K562 (cell line): ENCODE data around the gene TEFM. TPM values are rescaled to one million over a fixed set of nuclear protein-coding genes. Genes with fewer than 3 reads are reported as not detected.

Experiments
- E4F1 ChIP-seq: fragments of 250-450 bp; sonication (Bioruptor Pico); IDR thresholded peaks from 2 replicates; pipeline ENCODE4 v1.5.0; 2021; ENCODE audit warnings: mild to moderate bottlenecking, borderline replicate concordance
- ELK1 ChIP-seq: sonication (generic); formaldehyde crosslinking; IDR thresholded peaks from 2 replicates; pipeline ENCODE4 v1.8.1; 2022; ENCODE audit warnings: missing genetic modification reagents
- NCOA1 ChIP-seq: fragments of 450-650 bp; IDR thresholded peaks from 2 replicates; pipeline ENCODE4 v1.6.1; 2016; ENCODE audit warnings: low read depth
- PHB ChIP-seq: fragments of 250-450 bp; sonication (Bioruptor Pico); IDR thresholded peaks from 2 replicates; pipeline ENCODE4 v1.5.0; 2021
- POLR2AphosphoS2 ChIP-seq: IDR thresholded peaks from 2 replicates; pipeline ENCODE4 v1.6.1; 2012; ENCODE audit warnings: low read length, improper control_type of control experiment
- RFX5 ChIP-seq: IDR thresholded peaks from 2 replicates; pipeline ENCODE4 v1.6.1; 2011; ENCODE audit warnings: low read depth, mild to moderate bottlenecking, improper control_type of control experiment, low read length
- RNF2 ChIP-seq: sonication (generic); IDR thresholded peaks from 2 replicates; pipeline ENCODE4 v1.6.1; 2016
- SRF ChIP-seq, 2 experiments: fragments of 250-450, 450-650 bp in 1 of 2; sonication (Bioruptor Pico) in 1 of 2; sonication (generic) in 1 of 2; formaldehyde crosslinking; IDR thresholded peaks; 2 replicates each; pipeline versions ENCODE4 v1.5.0 to v1.5.1; 2020 to 2022; ENCODE audit warnings: mild to moderate bottlenecking in 1 of 2, missing genetic modification reagents in 1 of 2
- STAT5B ChIP-seq: fragments of 250-450 bp; sonication (Bioruptor Pico); IDR thresholded peaks from 2 replicates; pipeline ENCODE4 v1.8.0; 2021; ENCODE audit warnings: mild to moderate bottlenecking, inconsistent platforms
- TSC22D4 ChIP-seq: fragments of 450-650 bp; IDR thresholded peaks from 2 replicates; pipeline ENCODE4 v1.6.1; 2016; ENCODE audit warnings: missing genetic modification characterization, missing biosample characterization, control low read depth
- ZBED1 ChIP-seq: IDR thresholded peaks from 2 replicates; pipeline ENCODE4 v1.6.1; 2014
- ZBTB40 ChIP-seq, 2 experiments: fragments of 450-650 bp in 1 of 2; sonication (generic) in 1 of 2; formaldehyde crosslinking in 1 of 2; IDR thresholded peaks; 2 replicates each; pipeline versions ENCODE4 v1.7.1 to v1.9.0; 2016 to 2022; ENCODE audit warnings: inconsistent platforms in 1 of 2, mild to moderate bottlenecking in 1 of 2, missing genetic modification reagents in 1 of 2
- ZNF239 ChIP-seq: fragments of 250-450 bp; sonication (Bioruptor Pico); IDR thresholded peaks from 2 replicates; pipeline ENCODE4 v1.4.0; 2020; ENCODE audit warnings: mild to moderate bottlenecking
- ZNF3 ChIP-seq: fragments of 250-450 bp; sonication (Bioruptor Pico); IDR thresholded peaks from 2 replicates; pipeline ENCODE4 v1.5.0; 2021; ENCODE audit warnings: mild to moderate bottlenecking, moderate library complexity
- ZNF431 ChIP-seq: sonication (generic); formaldehyde crosslinking; IDR thresholded peaks from 2 replicates; pipeline ENCODE4 v1.8.0; 2022; ENCODE audit warnings: mild to moderate bottlenecking, missing genetic modification reagents
- ZNF79 ChIP-seq: fragments of 250-450 bp; sonication (Bioruptor Pico); IDR thresholded peaks from 2 replicates; pipeline ENCODE4 v1.4.0; 2020; ENCODE audit warnings: low read depth, mild to moderate bottlenecking, moderate library complexity
- polyA plus RNA-seq, 8 experiments: library from polyadenylated mRNA; depleted of rRNA in 4 of 8; stranded (reverse) in 5 of 8; unstranded in 3 of 8; fragments of >200 nt; fragmentation: Nextera tagmentation in 2 of 8; fragmentation: Illumina TruSeq in 1 of 8; extraction: Ambion mirVana in 2 of 8; extraction: Trizol in 1 of 8; gene quantifications; 2 replicates each; pipeline versions ENCODE4 v1.2.1 to v1.2.3, GENCODE V29; 2011 to 2014; ENCODE audit warnings: inconsistent platforms in 1 of 8, missing spikeins in 1 of 8
- total RNA-seq, 7 experiments: library from RNA; depleted of rRNA in 6 of 7; stranded (reverse); fragments of >200 nt in 6 of 7; fragmentation: Illumina TruSeq in 2 of 7; extraction: Trizol in 2 of 7; gene quantifications; 2 replicates each; pipeline versions ENCODE4 v1.2.1 to v1.2.3, GENCODE V29; 2011 to 2021; ENCODE audit warnings: low replicate concordance in 1 of 7

The TEFM gene
- total and polyA plus RNA-seq, 9 of the 15 experiments (the other 6 are each of a cell fraction or from before 2014, with no cell fraction given): 12.5 to 60.3 (median 23.3) TPM

- TF ChIP-seq ZBTB40 (IDR thresholded peaks at IDR 0.05): peak; percentile 99
- TF ChIP-seq ZBTB40 (CRISPR knock-in tag; IDR thresholded peaks at IDR 0.05): no peak
- TF ChIP-seq TSC22D4 (tag): no peak
- peak; percentile 91 for TF ChIP-seq RNF2
- TF ChIP-seq E4F1 (CRISPR knock-in tag): no peak
- peak in 1 of 2 experiments; percentile 30; a peak in 1 of 4 replicates for TF ChIP-seq SRF (CRISPR knock-in tag; IDR thresholded peaks at IDR 0.05)
- peak; percentile 77; the same call in 1 of the 2 replicates for TF ChIP-seq POLR2AphosphoS2
- TF ChIP-seq ZNF239 (CRISPR knock-in tag): 0 out of 2 replicates have a peak, but pooled peaks have one; percentile 33
- TF ChIP-seq ZBED1: 0 out of 2 replicates have a peak, but pooled peaks have one; percentile 54
- TF ChIP-seq ZNF431 (CRISPR knock-in tag): no peak
- no peak for TF ChIP-seq ZNF79 (CRISPR knock-in tag)
- TF ChIP-seq PHB (CRISPR knock-in tag): no peak
- no peak for TF ChIP-seq RFX5
- no peak for TF ChIP-seq ZNF3 (CRISPR knock-in tag)
- TF ChIP-seq NCOA1: peak; percentile 98
- no peak for TF ChIP-seq ELK1 (CRISPR knock-in tag)
- TF ChIP-seq STAT5B: no peak
These were observed at the start of gene TEFM (continued) for GRCh38 chr17:30906101-30906911.
